ENCODE results near the gene ANO9.

ANO9 gene

GRCh38 chr11:382081-382629 lies 59.7 kb downstream of the ANO9 start:
- DNase-seq (ENCODE audit: low spot score): no peak

DNA sequence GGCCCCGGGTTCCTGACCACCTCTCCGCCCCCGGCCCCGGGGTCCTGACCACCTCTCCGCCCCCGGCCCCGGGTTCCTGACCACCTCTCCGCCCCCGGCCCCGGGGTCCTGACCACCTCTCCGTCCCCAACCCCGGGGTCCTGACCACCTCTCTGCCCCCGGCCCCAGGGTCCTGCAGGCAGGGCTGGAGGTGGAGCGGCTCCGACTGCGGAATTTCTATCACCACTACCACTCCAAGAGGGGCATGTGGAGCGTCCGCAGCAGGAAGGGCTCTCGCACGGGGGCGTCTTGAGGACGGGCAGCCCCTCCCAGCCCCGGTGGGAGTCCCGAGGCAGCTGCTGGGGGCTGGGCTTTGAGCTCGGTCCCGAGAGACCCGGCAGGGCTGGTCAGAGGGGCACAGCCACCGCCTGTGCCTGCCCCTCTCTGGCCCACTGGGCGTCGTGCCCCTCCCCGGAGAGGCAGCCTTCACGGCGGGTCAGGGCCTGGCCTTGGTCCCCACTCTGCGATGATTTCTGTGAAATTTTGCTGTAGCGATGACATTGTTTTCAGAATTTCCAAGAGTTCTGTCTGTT lies 60.2 kb downstream of the ANO9 start:
- DNase-seq (ENCODE audit: low spot score): no peak

- no peak for DNase-seq (ENCODE audit: low spot score)
Observed at GRCh38 chr11:380996-381395, 60.8 kb downstream of the ANO9 start.

DNA sequence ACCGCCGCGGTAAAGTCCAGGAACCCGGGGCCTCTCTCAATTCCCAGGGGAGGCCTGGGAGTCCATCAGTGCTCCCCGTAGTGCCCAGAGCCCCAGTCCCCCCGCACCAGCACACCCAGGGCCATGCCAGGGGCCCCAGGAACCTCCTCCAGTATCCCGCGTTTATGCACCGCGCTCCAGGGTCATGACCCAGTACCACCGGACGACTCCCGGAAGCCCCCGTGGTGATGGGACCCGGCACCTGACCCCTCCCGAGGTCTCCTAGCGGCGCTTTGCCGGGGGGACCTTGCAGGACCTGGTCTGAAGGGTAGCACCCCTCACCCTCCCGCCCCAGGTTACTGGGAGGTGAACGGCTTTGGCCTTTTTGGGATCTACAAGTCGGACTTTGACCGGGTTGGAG lies 61.3 kb downstream of the ANO9 start:
- no peak for DNase-seq (ENCODE audit: low spot score)

DNA sequence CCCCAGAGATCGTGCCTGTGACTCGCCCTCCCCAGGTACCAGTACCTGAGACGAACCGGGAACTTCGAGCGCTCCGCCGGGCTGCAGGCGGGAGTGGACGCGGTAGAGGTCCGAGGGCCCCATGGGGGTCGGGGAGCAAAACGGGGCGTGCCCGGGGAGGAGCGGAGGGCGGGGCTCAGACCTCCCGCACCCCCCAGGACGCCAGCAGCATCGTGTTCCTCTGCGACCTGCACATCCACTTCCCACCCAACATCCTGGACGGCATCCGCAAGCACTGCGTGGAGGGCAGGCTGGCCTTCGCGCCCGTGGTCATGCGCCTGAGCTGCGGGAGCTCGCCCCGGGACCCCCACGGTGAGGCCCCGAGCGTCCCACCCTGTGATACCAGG lies 61.7 kb downstream of the ANO9 start:
- DNase-seq (ENCODE audit: low spot score): no peak

- no peak for DNase-seq (ENCODE audit: low spot score)
Observed at GRCh38 chr11:379205-380094, 62.4 kb downstream of the ANO9 start.

GRCh38 chr11:377883-378500 lies 63.8 kb downstream of the ANO9 start:
- no peak for DNase-seq (ENCODE audit: low spot score)

DNA sequence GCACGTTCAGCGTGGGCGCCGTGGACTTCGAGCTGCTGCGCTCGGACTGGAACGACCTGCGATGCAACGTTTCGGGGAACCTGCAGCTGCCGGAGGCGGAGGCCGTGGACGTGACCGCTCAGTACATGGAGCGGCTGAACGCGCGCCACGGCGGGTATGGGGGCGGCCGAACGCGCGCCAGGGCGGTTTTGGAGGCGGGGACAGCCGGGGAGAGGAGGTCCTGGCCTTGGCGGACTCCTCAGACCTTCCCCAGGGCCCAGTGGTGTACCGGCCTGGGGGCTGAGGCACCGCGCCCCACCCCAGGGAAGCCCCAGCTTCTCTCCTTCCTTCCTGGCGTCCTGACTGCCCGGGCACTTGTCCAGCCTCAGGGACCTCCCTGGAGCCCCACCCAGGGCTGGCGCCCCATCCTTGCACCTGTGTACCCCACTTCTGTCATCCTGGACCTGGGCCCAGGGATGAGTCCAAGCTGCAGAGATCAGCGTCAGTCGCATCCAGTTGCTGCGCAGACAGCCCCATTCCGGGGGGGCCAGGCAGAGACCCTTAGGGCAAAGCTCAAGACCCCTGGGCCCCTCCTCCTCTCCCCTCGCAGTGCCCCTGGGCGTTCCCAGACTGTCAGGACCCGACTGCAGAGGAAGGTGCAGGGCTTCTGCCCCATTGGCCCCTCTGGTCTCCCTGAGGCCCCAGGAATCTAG lies 64.5 kb downstream of the ANO9 start:
- DNase-seq (ENCODE audit: low spot score): no peak

DNA sequence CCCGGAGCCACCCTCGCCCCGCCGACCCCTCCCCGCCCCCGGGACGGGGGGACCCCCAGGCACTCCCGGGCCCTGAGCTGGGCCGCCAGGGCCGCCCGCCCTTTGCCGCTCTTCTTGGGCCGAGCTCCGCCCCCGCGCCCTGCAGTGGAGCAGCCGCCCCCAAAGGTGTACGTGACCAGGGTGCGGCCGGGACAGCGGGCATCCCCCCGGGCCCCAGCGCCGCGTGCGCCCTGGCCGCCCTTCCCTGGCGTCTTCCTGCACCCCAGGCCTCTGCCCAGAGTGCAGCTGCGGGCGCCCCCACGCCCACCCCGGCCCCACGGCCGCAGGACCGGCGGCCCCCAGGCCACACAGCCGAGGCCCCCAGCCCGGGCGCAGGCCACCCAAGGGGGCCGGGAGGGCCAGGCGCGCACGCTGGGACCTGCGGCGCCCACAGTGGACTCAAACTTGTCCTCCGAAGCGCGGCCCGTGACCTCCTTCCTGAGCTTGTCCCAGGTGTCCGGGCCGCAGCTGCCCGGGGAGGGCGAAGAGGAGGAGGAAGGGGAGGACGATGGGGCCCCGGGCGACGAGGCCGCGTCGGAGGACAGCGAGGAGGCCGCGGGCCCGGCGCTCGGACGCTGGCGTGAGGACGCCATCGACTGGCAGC lies 65.2 kb downstream of the ANO9 start:
- DNase-seq (ENCODE audit: low spot score): no peak

- DNase-seq (ENCODE audit: low spot score): no peak
Observed at GRCh38 chr11:375065-376025, 66.5 kb downstream of the ANO9 start.

GRCh38 chr11:373716-374551 lies 67.9 kb downstream of the ANO9 start:
- peak; percentile 70 for DNase-seq (ENCODE audit: low spot score)

- DNase-seq (ENCODE audit: low spot score): peak; percentile 10
Observed at GRCh38 chr11:372809-373715, 68.7 kb downstream of the ANO9 start.

- DNase-seq (ENCODE audit: low spot score): peak; percentile 22
Observed at GRCh38 chr11:371716-372590, 69.9 kb downstream of the ANO9 start.

DNA sequence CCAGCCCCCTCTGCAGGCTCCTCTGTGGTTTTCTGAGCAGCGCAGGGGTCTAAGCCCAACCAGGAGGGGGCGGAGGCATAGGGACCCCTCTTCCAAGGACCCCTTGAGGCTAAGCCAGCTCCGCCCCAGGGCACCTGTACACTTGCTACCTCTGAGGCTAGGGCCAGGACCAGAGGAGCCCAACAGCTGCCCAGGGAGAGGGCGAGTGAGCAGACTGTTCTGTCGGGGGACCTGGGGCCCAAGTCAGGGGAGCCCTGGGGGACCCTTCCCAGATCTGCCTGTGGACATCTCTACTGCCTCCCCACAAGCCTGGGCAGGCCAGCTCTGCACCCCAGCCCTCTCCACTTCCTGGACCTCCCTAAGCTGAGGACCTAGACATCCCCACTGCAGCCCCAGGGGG lies 70.8 kb downstream of the ANO9 start:
- peak; percentile 12 for DNase-seq (ENCODE audit: low spot score)

DNA sequence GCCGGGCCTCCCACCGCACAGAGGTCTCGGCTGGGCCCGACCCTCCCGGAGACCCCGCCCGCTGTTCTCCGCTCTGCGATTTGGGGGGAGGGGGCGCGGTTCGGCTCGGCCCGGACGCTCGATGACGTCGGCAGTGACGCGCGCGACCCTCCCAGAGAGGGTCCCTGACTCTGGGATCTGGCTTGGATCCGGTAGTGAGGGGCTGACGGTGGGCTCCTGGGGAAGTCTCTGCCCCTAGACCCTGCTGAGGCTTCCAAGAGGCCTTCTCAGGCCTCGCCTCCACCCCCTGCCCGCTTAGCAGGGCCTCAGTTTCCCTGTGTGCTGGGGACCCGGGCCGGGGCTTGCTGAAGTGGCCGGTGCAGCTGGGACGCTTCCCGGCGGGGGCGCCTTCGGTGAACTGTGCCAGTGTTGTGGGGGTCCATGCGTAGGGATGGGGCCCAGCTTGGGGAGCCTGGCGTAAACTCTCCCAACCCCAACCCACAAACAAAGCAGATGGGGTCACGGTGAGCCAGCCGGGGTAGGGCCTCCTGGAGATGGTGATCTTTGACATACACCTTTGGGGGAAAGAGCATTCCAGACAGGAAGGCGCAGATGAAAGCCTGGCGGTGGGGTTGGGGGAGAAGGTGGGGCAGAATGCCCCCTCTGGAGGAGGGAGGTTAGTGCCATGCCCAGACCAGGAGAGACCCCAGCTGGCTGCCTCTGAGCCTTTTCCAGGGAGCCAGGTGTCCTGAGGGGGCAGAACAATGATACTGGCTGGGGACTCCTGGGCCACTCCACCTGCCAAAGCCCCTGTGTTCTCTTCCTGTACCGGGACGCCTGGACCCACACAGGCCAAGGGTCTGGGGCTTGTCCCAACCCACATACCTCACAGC lies 71.5 kb downstream of the ANO9 start:
- DNase-seq (ENCODE audit: low spot score): peak; percentile 19

- peak; percentile 84 for DNase-seq (ENCODE audit: low spot score)
Observed at GRCh38 chr11:369336-370018, 72.3 kb downstream of the ANO9 start, which contains the start of gene B4GALNT4. Gene B4GALNT4 (plus strand): TSS chr11:369499. CDS start chr11:369804, 305 bp downstream.
